Medulla oblongata (tissue), 1 donor: ENCODE results near the gene POLR1G.

Experiments used
- DNase-seq: peaks from one replicate; pipeline ENCODE4 v3.0.0-alpha.2; 2015; ENCODE audit errors: extremely low spot score

Gene POLR1G

GRCh38 chr19:45446295-45446694 is 39.9 kb downstream of the POLR1G start:
- no peak for DNase-seq

- no peak for DNase-seq
Observed at GRCh38 chr19:45446944-45447343, 40.5 kb downstream of the POLR1G start.

- no peak for DNase-seq
Observed at GRCh38 chr19:45448425-45448756, 41.9 kb downstream of the POLR1G start.

- no peak for DNase-seq
Observed at GRCh38 chr19:45448887-45449299, 42.4 kb downstream of the POLR1G start.

GRCh38 chr19:45450012-45450333 is 43.5 kb downstream of the POLR1G start:
- DNase-seq, result no peak

GRCh38 chr19:45451131-45451849 is 44.8 kb downstream of the POLR1G start:
- no peak for DNase-seq

GRCh38 chr19:45451850-45452387 is 45.5 kb downstream of the POLR1G start:
- DNase-seq, result no peak

GRCh38 chr19:45455707-45456499 is 49.5 kb downstream of the POLR1G start:
- DNase-seq, result peak; percentile 66

- no peak for DNase-seq
Observed at GRCh38 chr19:45456500-45456815, 50.0 kb downstream of the POLR1G start.

- no peak for DNase-seq
Observed at GRCh38 chr19:45457776-45458175, 51.3 kb downstream of the POLR1G start.
